C1 segment of cervical spinal cord (tissue), 14 donors: ENCODE measurements around the gene DCAF15.

Experiments
- DNase-seq, 14 donors: peaks; one replicate each; lab custom pipeline; 2025; lab: John Stamatoyannopoulos, UW

Gene DCAF15

DNA sequence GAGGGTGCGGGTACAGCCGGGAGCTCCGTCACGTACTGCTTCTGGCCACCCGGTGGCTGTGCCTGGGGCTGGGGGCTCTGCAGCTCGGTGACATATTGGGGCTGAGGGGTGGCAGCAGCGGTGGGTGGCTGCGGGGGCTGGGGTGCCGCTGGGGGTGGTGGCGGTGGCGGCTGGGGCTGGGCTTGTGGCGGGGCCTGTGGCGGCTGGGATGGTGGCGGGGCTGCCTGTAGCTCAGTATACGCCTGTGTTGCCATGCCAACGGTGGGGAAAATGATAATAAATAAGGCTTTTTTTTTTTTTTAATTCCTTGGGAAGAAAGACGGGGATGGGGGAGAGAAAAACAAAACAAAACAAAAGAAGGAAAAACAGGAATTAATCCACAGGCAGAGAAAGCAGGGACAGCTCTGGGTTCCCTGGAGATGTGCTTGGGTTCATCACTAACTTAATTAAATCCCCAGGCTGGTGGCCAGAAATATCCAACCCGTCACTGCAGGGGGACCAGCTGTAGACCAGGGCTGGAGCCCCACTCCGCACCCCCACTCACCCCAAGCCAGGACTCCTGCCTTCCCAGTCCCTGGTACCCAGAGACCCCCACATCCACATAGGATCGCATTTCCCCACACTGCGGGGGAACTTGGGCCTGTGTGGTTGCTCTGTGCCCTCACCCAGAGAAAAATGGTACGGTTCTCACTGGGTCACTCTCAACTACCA lies 41.4 kb downstream of the DCAF15 start:
- DNase-seq, result peak in 1 of 14 donors; percentile 56

DNA sequence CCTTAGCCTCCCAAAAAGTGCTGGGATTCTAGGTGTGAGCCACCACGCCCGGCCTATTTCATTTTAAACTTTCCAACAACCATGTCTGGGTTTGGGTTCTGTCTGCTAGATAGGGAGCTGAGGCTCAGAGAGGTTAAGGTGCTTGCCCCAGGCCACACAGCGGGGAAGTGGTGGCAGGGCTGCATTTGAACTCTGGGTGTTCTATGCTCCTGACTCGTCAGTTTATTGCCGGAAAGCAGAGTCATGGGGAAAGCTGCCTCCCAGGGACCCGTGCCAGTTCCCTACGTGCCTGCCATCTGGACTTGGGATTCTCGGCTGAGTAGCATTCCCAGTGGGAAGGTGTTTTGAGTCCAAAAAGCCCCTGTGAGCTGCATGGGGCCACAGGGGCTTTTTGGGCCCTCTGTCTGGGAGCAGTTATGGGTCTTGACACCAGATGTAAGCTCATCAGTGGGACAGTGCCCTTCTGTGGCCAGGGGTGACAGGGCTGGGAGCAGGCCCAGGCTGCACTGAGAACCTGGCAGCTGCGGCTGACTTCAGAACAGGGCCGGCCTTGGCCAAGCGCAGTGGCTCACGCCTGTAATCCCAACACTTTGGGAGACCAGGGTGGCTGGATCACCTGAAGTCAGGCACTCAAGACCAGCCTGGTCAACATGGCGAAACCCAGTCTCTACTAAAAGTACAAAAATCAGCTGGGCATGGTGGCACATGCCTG lies 42.9 kb downstream of the DCAF15 start:
- peak in 8 of 14 donors; percentile 8 to 91 (median 36) for DNase-seq

DNA sequence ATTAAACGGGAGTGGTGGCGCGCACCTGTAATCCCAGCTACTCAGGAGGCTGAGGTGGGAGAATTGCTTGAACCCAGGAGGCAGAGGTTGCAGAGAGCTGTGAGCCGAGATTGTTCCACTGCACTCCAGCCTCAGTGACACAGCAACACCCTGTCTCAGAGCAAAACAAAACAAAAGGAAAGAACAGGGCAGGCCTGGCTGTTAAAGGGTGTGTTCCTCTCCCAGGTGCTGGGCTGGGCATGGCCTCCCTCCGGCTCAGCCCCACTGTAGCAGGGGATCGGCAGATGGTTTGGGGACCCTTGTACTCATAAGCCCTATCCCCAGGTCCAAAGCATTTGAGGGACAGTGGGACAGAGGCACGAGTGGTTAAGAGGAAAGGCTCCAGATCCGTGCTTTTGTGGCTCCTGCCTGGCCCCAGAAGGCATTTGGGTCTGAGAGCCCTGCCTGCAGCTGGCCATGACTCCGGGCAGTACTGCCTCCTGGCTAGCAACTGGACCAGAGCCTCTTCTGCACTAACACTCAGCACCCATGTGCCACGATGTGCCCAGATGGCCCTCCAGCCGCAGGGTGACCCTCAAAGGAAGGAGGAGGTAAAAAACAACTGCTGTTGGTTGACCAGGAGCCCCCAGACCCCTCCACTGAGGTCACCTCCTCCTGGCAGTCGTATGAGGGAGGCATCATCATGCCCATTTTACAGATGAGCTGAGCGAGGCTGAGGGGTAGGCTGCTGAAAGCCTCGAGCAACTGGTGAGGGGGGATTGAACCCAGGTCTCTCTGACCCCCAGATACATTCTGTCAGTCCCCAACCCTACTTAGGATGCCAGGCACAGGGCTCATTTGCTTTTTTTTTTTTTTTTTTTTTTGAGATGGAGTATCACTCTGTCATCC lies 43.8 kb downstream of the DCAF15 start:
- no peak for DNase-seq

DNA sequence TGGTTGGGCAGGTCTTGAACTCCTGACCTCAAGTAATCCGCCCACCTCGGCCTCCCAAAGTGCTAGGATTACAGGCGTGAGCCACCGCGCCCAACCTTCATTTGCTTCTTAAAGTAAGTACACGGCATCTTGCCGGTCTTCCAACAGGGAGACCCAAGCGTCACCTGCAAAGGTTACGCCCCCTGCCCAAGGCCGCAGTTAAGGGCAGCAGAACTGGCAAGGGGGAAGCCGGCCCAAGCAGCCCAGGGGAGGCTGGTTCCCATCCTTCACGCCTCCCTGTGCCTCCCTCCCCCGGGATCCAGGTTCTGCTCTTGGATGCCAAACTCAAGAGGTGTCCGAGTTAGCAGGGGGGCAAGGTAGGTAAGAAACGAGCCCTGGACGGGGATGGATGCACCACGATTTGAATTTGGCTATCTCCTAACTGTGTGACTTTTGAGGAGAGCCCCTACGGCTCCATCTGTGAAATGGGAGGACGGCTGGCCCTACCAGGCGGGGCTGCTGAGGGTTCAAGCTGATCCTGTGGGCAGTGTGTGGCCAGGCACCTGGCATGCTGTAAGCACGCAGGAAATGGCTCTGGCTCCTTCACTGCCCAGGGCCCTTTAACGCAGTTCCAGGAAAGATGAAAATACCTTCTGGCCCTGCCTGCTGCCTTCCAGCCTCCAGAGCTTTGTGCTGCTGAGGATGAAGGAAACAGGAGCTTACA lies 44.8 kb downstream of the DCAF15 start:
- DNase-seq, result peak in 1 of 14 donors; percentile 79

DNA sequence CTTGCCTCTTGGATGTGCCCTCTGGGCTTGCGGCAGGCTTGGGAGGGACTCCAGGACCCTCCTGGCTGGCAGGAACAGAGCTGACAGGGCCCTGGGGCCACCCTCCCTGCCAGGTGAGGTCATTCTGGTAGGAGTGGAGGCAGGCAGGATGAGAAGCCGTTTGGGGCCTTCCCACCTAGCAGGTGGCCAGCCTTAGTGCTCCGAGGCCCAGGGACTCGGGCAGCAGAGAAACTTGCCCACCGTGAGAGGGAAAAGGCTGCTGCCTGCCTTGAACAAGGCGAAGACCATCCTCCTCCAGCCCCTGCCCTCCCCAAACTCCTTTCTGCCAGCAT lies 45.3 kb downstream of the DCAF15 start:
- DNase-seq, result no peak

DNA sequence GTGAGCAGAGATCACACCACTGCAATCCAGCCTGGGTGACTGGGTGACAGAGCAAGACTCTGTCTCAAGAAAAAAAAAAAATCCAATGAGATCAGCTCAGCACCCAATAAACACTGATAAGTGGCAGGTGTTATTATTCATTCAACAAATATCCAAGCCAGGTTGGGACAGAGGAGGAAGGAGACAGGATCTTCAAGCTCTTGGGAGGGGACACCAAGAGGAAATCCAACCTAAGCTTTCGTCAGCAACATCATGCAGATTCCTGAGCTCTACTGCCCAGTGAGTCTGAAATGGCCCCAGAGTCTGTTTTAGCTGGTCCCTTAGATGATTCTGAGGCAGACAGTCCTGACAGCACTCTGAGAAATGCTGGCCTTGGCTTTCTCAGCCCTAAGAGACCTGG lies 46.1 kb downstream of the DCAF15 start:
- no peak for DNase-seq

DNA sequence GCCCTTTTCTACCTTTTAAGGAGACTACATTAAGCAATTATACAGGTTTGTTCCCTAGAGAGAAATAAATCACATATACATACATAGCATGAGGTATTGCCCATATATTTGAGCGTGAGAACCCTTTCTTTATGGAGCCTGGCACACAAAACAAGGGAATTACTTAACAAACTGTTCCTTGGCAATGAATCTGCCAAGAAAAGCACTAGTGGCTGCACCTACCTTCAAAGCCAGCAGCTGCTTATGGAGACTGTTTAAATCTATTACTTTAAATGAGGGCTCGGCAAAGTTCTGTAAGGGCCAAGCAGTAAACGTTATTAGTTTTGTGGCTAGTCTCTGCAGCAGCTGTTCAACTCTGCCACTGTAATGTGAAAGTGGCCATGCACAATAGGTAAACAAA lies 46.8 kb downstream of the DCAF15 start:
- DNase-seq, result no peak

DNA sequence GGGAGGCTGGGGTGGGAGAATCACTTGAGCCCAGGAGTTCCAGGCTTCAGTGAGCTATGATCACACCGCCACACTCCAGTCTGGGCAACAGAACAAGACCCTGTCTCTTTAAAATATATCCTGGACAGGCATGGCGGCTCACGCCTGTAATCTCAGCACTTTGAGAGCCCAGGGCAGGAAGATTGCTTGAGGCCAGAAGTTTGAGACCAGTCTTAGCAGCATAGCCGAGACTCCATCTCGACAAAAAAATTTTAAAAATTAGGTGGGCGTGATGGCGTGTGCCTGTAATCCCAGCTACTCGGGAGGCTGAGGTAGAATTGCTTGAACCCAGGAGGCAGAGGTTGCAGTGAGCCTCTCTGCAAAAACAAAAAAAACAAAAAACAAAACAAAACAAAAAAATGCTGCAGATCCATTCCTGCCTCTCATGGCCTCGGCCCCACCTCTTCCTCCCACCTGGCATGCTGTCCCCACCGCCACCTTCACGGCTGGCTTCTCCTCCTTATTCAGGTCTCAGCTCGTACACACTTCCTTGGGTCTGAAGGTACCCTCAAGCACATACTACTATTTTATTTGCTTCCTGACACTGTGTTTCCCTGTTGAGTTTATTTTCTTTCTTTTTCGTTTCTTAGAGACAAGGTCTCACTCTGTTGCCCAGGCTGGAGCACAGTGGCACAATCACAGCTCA lies 48.5 kb downstream of the DCAF15 start:
- DNase-seq, result no peak

DNA sequence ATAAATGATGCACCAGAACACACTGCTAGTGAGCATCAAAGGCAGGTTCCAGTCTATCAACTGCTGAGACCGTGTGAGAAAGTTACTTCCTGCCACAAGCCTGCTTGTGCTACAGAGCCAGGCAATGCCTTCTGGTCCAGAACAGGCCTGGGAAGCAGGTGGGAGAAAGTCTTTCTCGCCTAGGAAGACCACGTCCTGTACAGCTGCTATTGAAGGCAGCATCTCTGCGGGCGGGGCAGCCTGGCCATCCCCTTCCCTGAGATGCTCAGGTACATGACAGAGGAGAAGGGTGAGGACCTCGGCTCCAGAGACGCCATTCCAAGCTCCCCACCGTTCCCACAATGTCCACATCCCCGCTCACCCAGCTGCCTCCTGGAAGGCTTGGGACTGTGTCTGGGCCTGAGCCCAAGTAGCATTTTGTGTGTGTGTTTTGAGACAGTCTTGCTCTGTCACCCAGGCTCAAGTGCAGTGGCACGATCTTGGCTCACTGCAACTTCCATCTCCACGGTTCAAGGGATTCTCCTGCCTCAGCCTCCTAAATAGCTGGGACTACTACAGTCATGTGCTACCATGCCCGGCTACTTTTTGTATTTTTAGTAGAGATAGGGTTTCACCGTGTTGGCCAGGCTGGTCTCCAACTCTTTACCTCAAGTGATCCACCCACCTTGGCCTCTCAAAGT lies 50.4 kb downstream of the DCAF15 start:
- DNase-seq, result peak in 2 of 14 donors; percentile 8 to 68

DNA sequence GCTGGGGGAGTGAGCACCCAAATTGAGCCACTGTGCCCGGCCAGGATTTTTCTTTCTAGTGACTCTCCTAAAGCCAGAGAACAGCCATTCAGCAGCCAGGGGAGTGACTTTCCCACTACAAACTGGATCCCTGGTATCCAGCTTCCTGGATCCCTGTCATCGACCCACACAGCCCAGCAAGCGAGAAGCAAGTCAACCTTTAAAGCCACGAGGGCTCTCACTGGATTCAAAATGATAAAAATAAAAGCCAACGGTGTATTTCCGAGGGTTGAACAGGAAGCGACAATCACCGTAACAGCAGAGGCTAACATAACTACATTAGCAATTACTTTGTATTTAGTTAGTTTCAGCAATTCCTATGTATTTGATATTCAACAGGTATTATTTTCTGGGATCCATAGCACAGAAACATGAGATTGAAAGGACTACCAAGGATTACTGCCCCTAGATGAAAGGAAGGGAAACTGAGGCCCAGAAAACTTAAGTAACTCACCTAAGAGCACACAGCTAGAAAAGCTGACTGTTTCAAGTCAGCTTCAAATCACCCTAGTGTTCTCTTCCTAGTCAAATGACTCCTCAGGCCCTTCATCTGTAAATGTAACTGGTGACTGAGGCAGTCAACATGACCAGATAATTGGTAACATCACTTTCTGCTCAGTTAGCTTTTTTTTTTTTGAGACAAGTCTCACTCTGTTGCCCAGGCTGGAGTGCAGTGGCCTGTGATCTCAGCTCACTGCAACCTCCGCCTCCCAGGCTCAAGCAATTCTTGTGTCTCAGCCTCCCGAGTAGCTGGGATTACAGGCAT lies 51.1 kb downstream of the DCAF15 start:
- DNase-seq, result no peak

DNA sequence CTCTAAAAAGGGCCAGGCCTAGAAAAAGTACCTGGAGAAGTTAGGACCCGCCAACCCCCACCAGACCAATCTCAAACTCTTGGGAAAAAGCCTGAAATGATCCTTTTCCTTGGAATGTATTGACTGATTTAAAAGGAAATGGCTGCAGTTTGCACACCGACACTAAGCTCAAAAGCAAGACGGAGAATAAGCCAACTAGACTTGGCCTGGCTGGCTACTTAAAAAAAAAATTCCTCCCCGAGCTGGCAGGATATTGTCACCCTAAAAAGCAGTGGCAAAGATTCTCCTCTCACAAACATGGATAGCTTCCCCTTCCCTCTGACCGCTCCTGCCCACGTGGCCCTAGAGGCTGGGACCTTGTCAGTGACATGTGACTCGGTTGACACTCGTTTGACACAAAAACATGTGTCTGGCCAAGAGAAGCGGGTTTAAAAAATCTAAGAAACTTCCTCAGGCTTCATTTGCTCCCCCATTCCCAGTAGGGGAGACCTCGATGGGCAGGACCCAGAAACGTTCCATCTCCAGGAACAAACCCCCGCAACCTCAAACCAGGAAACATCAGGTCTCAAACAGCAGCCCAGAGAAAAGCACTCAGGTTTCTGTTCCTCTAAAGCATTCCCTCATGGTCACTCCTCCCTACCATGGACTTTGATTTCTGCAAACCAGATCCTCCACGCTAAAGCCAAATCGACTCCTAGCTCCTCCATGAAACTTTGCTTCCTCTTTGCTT lies 52.5 kb downstream of the DCAF15 start:
- DNase-seq, result peak in 12 of 14 donors; percentile 14 to 76 (median 49)

DNA sequence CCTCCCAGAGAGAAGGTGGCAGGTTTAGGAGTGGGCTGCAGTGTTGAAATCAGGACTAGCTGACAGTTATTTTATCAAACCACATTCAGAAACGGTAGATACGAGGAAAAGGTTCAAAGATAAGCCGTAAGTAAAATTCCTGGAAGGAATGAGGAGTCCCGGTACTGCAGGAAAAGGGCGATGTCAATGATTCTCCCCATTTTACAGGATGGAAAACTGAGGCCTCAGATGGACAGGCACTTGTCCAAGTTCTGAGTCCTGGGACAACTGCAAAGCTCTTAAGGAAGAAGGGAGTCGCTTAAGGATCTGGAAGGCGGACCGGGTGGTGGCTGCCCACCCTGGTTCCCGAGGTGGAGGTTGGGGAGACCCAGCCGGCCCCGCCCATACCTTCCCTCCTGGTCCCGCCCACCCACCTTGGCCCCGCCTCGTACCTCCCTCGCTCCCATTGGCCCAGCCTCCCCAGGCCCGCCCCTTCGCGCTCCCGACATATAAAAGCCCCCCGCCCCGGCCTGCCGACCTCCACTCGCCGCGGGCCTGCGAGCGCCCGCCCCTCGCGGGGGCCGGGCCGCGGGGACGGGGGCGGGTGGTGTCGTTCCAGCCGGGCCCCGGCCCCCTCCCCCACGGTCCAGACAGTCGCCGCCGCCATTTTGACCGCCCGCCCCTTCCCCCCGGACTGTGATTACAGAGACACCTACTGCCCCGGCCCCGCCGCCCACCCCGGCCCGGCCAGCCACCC lies 53.2 kb downstream of the DCAF15 start:
- DNase-seq, result peak in 13 of 14 donors; percentile 25 to 87 (median 69)

DNA sequence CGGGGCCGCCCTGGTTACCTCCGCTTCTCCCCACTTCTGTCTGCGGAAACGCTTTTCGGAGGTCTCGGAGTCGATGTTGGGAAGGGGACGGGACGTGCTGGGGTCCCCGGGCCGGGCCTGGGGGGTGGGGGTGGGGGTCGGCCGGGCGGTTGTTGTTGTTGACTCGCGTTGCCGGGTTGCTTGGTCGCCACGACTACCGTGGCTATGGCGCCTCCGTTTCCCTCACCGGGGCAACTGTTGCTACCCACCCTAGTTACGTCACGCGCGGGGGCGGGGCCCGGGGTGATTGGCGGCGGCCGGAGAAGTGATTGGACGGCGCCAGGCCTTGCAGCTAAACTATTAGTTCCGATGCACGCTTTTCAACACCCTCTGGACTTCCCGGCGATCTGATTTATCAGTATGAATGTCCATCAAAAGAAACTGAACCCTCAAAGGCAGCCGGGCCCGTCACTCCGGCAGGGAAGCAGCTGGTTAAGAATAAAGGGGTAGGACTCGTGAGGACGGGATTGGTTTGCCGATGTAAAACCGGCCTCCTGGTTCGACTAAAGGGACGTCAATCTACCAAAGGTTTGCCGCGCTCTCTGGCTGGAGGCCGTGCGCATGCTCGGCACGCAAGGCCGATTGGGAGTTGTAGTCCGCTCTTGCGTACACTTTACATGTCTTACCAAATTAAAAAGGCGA lies 53.9 kb downstream of the DCAF15 start, which contains the start of gene RFX1:
Gene RFX1 (minus strand): TSS at position 236 of the 681 bp plus-strand sequence. CDS start 12,477 bp downstream, outside the sequence.
- DNase-seq, result peak; percentile 87 to 100 (median 99)

DNA sequence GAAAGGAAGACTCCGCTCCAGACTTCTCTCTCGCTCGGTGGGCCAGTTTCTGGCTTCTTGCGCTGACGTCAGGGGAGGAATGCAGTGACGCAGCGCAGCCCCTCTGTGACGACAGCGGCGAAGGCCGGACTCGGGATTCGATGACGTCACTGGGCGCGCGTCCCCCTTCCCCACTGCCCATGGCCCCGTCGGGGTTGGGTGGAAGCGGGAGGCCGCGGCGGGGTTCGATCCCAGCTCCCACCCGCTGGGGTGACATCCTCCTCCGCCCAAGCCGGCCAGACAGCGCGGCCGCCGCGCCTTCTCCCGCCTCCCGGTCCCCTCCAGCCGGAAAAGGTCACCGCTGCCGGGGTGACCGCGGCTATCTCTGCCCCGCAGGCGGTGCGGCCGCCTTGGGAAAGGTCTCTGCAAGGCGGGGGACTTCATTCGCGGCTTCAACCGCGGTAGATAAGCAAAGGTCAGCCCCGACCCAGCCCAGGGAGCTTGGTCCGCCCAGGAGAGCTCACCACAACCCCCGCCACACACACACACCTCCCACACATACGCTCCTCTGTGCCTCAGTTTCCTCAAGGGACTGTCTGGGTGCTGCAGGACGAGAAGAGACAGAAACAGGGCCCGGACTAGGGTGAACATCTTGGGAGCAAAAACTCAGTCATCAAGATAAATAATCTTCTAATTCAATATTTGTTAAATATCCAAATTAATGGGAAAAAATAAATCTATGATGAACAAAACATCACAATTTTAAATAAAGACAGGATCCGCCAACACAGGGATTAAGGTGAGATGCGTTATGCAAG lies 54.7 kb downstream of the DCAF15 start:
- peak in 2 of 14 donors; percentile 97 to 99 for DNase-seq
